ENCODE measurements around the gene ZNF808.
"Not testable (repeated sequence)": the region's sequence is repeated elsewhere in the genome, so short reads cannot be mapped to it uniquely, and the experiment has no call there.

- TF ChIP-seq POLR2AphosphoS5 (IDR thresholded peaks at IDR 0.05); POLR2A (IDR thresholded peaks at IDR 0.05; ENCODE audit: low read depth); CTCF (IDR thresholded peaks at IDR 0.05); EP300 (IDR thresholded peaks at IDR 0.05): not testable (repeated sequence)
These were observed 66.0 kb downstream of the ZNF808 start for GRCh38 chr19:52593441-52593840.

All from esophagus muscularis mucosa (tissue), 4 donors.